K562 (cell line): ENCODE measurements around the gene ETV4. TPM values are rescaled to one million over a fixed set of nuclear protein-coding genes. Genes with fewer than 3 reads are reported as not detected.

Experiments used
- AFF1 ChIP-seq, 2 experiments: fragments of 450-650 bp; IDR thresholded peaks; 2 replicates each; pipeline ENCODE4 v1.6.1; 2018; ENCODE audit warnings: mild to moderate bottlenecking in 2 of 2, low read depth in 1 of 2; ENCODE audit not compliant: partially characterized antibody in 2 of 2
- CAMTA2 ChIP-seq: fragments of 250-450 bp; sonication (Bioruptor Pico); conservative IDR thresholded peaks from 2 replicates; pipeline ENCODE4 v1.5.1; 2022
- CBX5 ChIP-seq: IDR thresholded peaks from 2 replicates; pipeline ENCODE4 v1.6.1; 2014; ENCODE audit warnings: low read depth, borderline replicate concordance
- DMBX1 ChIP-seq: fragments of 250-450 bp; sonication (Bioruptor Pico); IDR thresholded peaks from 2 replicates; pipeline ENCODE4 v1.8.0; 2022; ENCODE audit warnings: inconsistent platforms, mild to moderate bottlenecking, moderate library complexity, borderline replicate concordance
- ETV1 ChIP-seq: fragments of 450-650 bp; conservative IDR thresholded peaks from 2 replicates; pipeline ENCODE4 v1.6.1; 2016; ENCODE audit warnings: missing genetic modification characterization, control low read depth, low read depth, missing compliant biosample characterization
- MYNN ChIP-seq, 2 experiments: sonication (generic); formaldehyde crosslinking in 1 of 2; IDR thresholded peaks; 2 replicates each; pipeline versions ENCODE4 v1.5.0 to v1.6.1; 2016 to 2020; ENCODE audit warnings: antibody characterized with exemption in 1 of 2, missing genetic modification reagents in 1 of 2
- NELFE ChIP-seq: IDR thresholded peaks from 2 replicates; pipeline ENCODE4 v1.6.1; 2011; ENCODE audit warnings: mild to moderate bottlenecking; ENCODE audit not compliant: insufficient read depth, insufficient read length
- NR3C1 ChIP-seq: sonication (generic); formaldehyde crosslinking; IDR thresholded peaks from 2 replicates; pipeline ENCODE4 v1.8.1; 2022; ENCODE audit warnings: missing genetic modification reagents
- PML ChIP-seq: IDR thresholded peaks from 2 replicates; pipeline ENCODE4 v1.6.1; 2012; ENCODE audit warnings: low read length, inconsistent platforms
- SAFB2 ChIP-seq: fragments of 200-400 bp; formaldehyde crosslinking; IDR thresholded peaks from 2 replicates; pipeline ENCODE4 v1.6.1; 2018; ENCODE audit warnings: borderline replicate concordance, low read length, low read depth, moderate library complexity; ENCODE audit not compliant: severe bottlenecking
- THRA ChIP-seq: fragments of 450-650 bp; IDR thresholded peaks from 2 replicates; pipeline ENCODE4 v1.6.1; 2017; ENCODE audit warnings: mild to moderate bottlenecking, moderate library complexity
- YY1 ChIP-seq, 3 experiments: IDR thresholded peaks; 2 replicates each; pipeline ENCODE4 v1.6.1; 2011; ENCODE audit warnings: low read length in 2 of 3, mild to moderate bottlenecking in 2 of 3, moderate library complexity in 2 of 3, borderline replicate concordance in 1 of 3, control low read depth in 1 of 3, low read depth in 1 of 3; ENCODE audit not compliant: insufficient read depth in 3 of 3, insufficient replicate concordance in 2 of 3, control insufficient read depth in 1 of 3, insufficient read length in 1 of 3; ENCODE audit errors: extremely low read depth in 1 of 3
- ZC3H8 ChIP-seq: fragments of 450-650 bp; IDR thresholded peaks from 2 replicates; pipeline ENCODE4 v1.6.1; 2017
- ZNF24 ChIP-seq: fragments of 450-650 bp; IDR thresholded peaks from 2 replicates; pipeline ENCODE4 v1.6.1; 2016
- ZNF75A ChIP-seq: fragments of 450-650 bp; formaldehyde crosslinking; IDR thresholded peaks from 2 replicates; pipeline ENCODE4 v1.4.0; 2020; ENCODE audit warnings: mild to moderate bottlenecking
- ZNF785 ChIP-seq: fragments of 250-450 bp; sonication (Bioruptor Pico); IDR thresholded peaks from 2 replicates; pipeline ENCODE4 v1.4.0; 2020; ENCODE audit warnings: mild to moderate bottlenecking
- polyA plus RNA-seq, 8 experiments: library from polyadenylated mRNA; depleted of rRNA in 4 of 8; stranded (reverse) in 5 of 8; unstranded in 3 of 8; fragments of >200 nt; fragmentation: Nextera tagmentation in 2 of 8; fragmentation: Illumina TruSeq in 1 of 8; extraction: Ambion mirVana in 2 of 8; extraction: Trizol in 1 of 8; gene quantifications; 2 replicates each; pipeline versions ENCODE4 v1.2.1 to v1.2.3, GENCODE V29; 2011 to 2014; ENCODE audit warnings: inconsistent platforms in 1 of 8, missing spikeins in 1 of 8
- total RNA-seq, 7 experiments: library from RNA; depleted of rRNA in 6 of 7; stranded (reverse); fragments of >200 nt in 6 of 7; fragmentation: Illumina TruSeq in 2 of 7; extraction: Trizol in 2 of 7; gene quantifications; 2 replicates each; pipeline versions ENCODE4 v1.2.1 to v1.2.3, GENCODE V29; 2011 to 2021; ENCODE audit warnings: low replicate concordance in 1 of 7

ETV4 gene
- total and polyA plus RNA-seq, 9 of the 15 experiments (the other 6 are each of a cell fraction or from before 2014, with no cell fraction given) = 5.5 to 66.3 (median 28.2) TPM

- TF ChIP-seq ETV1 = no peak
- no peak for TF ChIP-seq CBX5
- no peak for TF ChIP-seq DMBX1 (CRISPR knock-in tag)
- no peak for TF ChIP-seq YY1 (IDR thresholded peaks at IDR 0.05; ENCODE audit: borderline replicate concordance in 1 of 3, control insufficient read depth in 1 of 3, extremely low read depth in 1 of 3, insufficient read depth in 3 of 3, insufficient read length in 1 of 3, insufficient replicate concordance in 2 of 3, low read depth in 1 of 3, low read length in 2 of 3)
- TF ChIP-seq SAFB2 = no peak
- no peak for TF ChIP-seq CAMTA2
- no peak for TF ChIP-seq PML
- TF ChIP-seq ZNF75A (CRISPR knock-in tag) = no peak
- 0 out of 2 replicates have a peak, but pooled peaks have one; percentile 19 for TF ChIP-seq MYNN (IDR thresholded peaks at IDR 0.05)
- TF ChIP-seq MYNN (CRISPR knock-in tag; IDR thresholded peaks at IDR 0.05) = no peak
- no peak for TF ChIP-seq ZNF24
- TF ChIP-seq NELFE = no peak
- no peak for TF ChIP-seq NR3C1
- no peak for TF ChIP-seq ZNF785 (CRISPR knock-in tag)
- TF ChIP-seq THRA = no peak
- TF ChIP-seq ZC3H8 = no peak
- no peak for TF ChIP-seq AFF1 (IDR thresholded peaks at IDR 0.05; ENCODE audit: low read depth in 1 of 2, partially characterized antibody in 2 of 2)
Observed at GRCh38 chr17:43556292-43556691, 10.2 kb upstream of the ETV4 start (continued).
